ENCODE results near the gene EPG5. TPM values are rescaled to one million over a fixed set of nuclear protein-coding genes. Genes with fewer than 3 reads are reported as not detected.

Gene EPG5
- total and polyA plus RNA-seq, 2 donors (not counting 3 experiments of a cell fraction or from before 2014, with no cell fraction given), result 16.7 to 25.6 TPM

GRCh38 chr18:46013484-46014189 is 46.5 kb upstream of the EPG5 start:
- Histone ChIP-seq H3K4me3 (replicated peaks in 1 of 3; ENCODE audit: insufficient read depth in 1 of 3, low read depth in 1 of 3, low read length in 3 of 3) (no peak overlapping the region), H3K9ac (replicated peaks; ENCODE audit: extremely low read depth, insufficient read depth, low read length) (no peak overlapping the region), H3K9me1 (replicated peaks; ENCODE audit: control insufficient read depth, extremely low read depth, insufficient read depth, low read length) (no peaks in the 10 kb centered on the region), H4K20me1 (replicated peaks; ENCODE audit: control insufficient read depth, extremely low read depth, insufficient read depth, low read length) (no peaks in the 10 kb centered on the region), H3K9me3 (replicated peaks; ENCODE audit: control insufficient read depth, insufficient read depth, low read length) (no peaks in the 10 kb centered on the region), H3K27me3 (ENCODE audit: control insufficient read depth in 2 of 2, insufficient read depth in 2 of 2, low read length in 2 of 2) (no peaks in the 10 kb centered on the region), H3K4me2 (ENCODE audit: insufficient read depth, low read length) (no peak overlapping the region), H3K79me2 (ENCODE audit: control insufficient read depth, insufficient read depth, low read length) (no peaks in the 10 kb centered on the region), H3K27ac (ENCODE audit: insufficient read depth, low read depth, low read length) (no peak overlapping the region), H3K4me1 (ENCODE audit: control insufficient read depth, extremely low read depth, insufficient read depth, low read length) (no peaks in the 10 kb centered on the region), H3K36me3 (ENCODE audit: control insufficient read depth in 2 of 2, extremely low read depth in 1 of 2, insufficient read depth in 2 of 2, low read length in 2 of 2) (no peaks in the 10 kb centered on the region), H2AFZ (ENCODE audit: low read depth, low read length) (no peak overlapping the region)
- intact Hi-C loops (cut with micrococcal nuclease) (no loop called here), dilution Hi-C loops (cut with MboI; ENCODE audit: extremely low pct_ligation_motif_present, low sequenced_read_pairs) (no loop called here)
- POLR2A ChIA-PET, result no interaction called here
- CTCF ChIA-PET, result interaction anchor here (0.8 to 1.1 kb wide), 3 partner anchors 11 to 60 kb away, joined by 3 read pairs; no protein-coding TSS in a partner anchor
- FAIRE-seq (peak; percentile 26), DNase-seq (ENCODE audit: low read depth, low spot score) (peak; percentile 37)
- no TSS peak for BruUV-seq (replicated peaks)
- peak; percentile 59 for TF ChIP-seq FOS (IDR thresholded peaks at IDR 0.05; ENCODE audit: borderline replicate concordance, insufficient read depth, low read length)
- TF ChIP-seq EZH2 (IDR thresholded peaks at IDR 0.05; ENCODE audit: borderline replicate concordance, low read depth, low read length, severe bottlenecking), result no peak
- TF ChIP-seq JUN (IDR thresholded peaks at IDR 0.05; ENCODE audit: borderline replicate concordance, insufficient read depth, insufficient read length, low read depth), result no peak
- TF ChIP-seq GATA2 (IDR thresholded peaks at IDR 0.05; ENCODE audit: insufficient read depth, insufficient read length, low read depth, low read length), result peak; percentile 18

- Histone ChIP-seq H3K79me2 (ENCODE audit: control insufficient read depth, insufficient read depth, low read length) (no peaks in the 10 kb centered on the region), H3K27ac (ENCODE audit: insufficient read depth, low read depth, low read length) (no peak overlapping the region), H4K20me1 (replicated peaks; ENCODE audit: control insufficient read depth, extremely low read depth, insufficient read depth, low read length) (no peaks in the 10 kb centered on the region), H3K36me3 (ENCODE audit: control insufficient read depth in 2 of 2, extremely low read depth in 1 of 2, insufficient read depth in 2 of 2, low read length in 2 of 2) (no peaks in the 10 kb centered on the region), H3K4me2 (ENCODE audit: insufficient read depth, low read length) (no peak overlapping the region), H3K4me3 (replicated peaks in 1 of 3; ENCODE audit: insufficient read depth in 1 of 3, low read depth in 1 of 3, low read length in 3 of 3) (no peak overlapping the region), H3K9me1 (replicated peaks; ENCODE audit: control insufficient read depth, extremely low read depth, insufficient read depth, low read length) (no peaks in the 10 kb centered on the region), H3K4me1 (ENCODE audit: control insufficient read depth, extremely low read depth, insufficient read depth, low read length) (no peaks in the 10 kb centered on the region), H3K9ac (replicated peaks; ENCODE audit: extremely low read depth, insufficient read depth, low read length) (no peak overlapping the region), H2AFZ (ENCODE audit: low read depth, low read length) (no peak overlapping the region), H3K27me3 (ENCODE audit: control insufficient read depth in 2 of 2, insufficient read depth in 2 of 2, low read length in 2 of 2) (no peaks in the 10 kb centered on the region), H3K9me3 (replicated peaks; ENCODE audit: control insufficient read depth, insufficient read depth, low read length) (no peaks in the 10 kb centered on the region)
- BruUV-seq (replicated peaks), result no TSS peak
- dilution Hi-C loops (cut with MboI; ENCODE audit: extremely low pct_ligation_motif_present, low sequenced_read_pairs), result no loop called here
- ChIA-PET CTCF (interaction anchor here (1.1 to 1.8 kb wide), 2 partner anchors 19 to 63 kb away, joined by 3 to 4 read pairs; no protein-coding TSS in a partner anchor), POLR2A (no interaction called here)
- intact Hi-C loops (cut with micrococcal nuclease), result no loop called here
- no peak for TF ChIP-seq POLR2A (IDR thresholded peaks at IDR 0.05; ENCODE audit: low read depth, low read length)
- no peak for DNase-seq (ENCODE audit: low read depth, low spot score)
- FAIRE-seq, result no peak
These were observed 43.5 kb upstream of the EPG5 start for GRCh38 chr18:46010676-46011075.
